ENCODE results near the gene CFL1.

The CFL1 gene

DNA sequence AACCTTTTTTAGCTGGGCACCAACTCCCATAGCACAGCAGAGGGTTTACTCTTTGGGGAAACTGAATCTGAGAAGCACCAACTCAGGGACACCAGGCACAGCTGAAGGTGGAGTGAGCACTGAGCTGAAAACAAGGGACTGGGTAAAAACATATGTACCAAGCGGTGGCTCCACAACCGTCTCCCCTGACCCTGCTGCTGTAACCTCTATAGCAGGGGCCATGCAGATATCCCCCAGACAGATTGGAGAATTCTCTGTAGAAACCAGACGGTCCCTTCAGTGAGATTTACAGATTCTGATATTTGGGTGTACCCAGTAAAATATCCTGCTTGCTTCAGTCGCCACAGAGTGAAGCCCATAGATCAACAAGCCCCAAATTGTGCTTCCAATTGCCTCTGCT, 28.5 kb downstream of the CFL1 start:
- DNase-seq: no peak

DNA sequence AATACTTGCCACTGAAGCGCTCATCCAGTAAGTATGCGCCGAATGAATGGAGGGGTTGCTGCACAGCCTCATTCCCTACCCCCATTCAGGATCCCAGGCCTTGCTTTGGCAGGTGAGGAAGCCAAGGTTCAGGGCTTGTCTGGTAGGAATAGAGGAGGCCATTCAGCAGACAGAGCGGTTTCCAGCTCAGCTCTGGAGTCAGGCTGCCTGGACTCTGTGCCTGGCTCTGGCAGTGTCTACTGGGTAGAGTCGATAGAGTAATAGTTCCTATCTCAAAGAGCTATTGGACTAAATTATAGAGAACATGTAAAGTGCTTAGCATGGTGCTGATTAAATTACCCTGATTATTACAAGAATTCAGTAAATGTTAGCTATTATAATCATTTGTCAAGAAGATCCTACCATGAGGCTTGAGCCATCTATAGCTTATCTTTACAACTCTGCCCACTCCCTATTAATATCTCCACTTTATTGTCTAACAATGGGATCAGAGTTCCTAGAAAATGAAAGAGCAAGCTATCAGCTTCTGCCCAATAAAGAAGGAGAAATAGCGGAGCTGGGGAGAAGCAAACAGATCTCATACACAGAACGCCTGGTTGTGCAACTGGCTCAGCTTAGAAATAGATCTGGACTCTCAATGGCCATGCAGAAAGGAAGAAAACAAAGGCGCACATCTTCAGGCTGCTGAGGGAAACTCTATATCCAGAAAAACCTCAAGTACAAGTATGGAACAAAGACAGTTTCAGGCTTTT, 30.8 kb downstream of the CFL1 start:
- DNase-seq: no peak

DNA sequence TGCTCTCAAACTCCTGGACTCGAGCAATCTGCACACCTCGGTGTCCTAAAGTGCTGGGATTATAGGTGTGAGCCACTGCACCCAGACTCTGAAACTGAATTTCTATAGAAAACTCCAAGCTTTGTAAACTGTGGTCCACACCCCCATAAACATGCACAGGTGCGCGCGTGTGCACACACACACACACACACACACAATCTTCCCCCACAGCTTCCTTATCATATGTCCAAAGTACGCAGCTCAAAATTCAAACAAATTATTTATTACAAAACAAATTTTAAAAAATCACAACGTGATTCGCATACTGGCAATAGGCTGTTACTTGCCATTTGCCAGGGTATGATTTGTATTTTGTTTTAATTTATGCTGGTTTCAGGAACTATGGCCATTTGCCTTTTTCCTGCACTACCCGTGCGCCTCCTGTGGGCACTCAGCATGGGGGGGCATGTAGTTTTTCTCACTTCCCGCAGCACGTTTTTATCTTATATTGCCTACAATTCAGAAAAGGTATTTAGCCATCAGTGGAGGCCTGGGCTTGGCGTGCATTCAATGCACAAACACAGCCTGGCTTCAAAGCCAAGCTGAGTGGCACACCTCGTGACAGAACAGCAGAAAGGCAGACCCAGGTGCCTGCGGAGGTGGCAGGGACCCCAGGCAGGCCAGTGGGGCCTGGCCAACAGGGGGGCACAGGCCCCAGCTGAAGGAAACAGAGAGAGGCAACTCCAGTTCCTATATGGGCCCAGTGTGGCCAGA, 35.0 kb downstream of the CFL1 start:
- no peak for DNase-seq

DNA sequence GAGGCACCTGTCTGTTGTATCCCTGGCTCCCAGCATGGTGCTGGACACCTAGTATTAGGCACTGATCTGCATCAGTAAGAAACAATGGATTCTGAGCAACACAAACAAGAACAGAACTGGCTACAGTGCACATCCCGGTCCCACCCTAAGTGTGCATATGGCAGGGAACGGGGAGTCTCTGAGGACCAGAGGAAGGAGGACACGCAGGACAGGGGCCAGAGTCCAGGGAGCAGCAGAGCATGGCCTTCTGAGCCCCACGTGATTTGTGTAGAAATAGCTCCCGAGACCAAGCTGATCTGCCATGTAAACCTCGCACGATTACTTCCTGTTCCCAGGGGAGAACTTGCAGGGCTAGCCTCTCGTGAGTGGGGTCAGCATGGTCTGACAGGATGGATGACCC, 36.9 kb downstream of the CFL1 start:
- DNase-seq: no peak

DNA sequence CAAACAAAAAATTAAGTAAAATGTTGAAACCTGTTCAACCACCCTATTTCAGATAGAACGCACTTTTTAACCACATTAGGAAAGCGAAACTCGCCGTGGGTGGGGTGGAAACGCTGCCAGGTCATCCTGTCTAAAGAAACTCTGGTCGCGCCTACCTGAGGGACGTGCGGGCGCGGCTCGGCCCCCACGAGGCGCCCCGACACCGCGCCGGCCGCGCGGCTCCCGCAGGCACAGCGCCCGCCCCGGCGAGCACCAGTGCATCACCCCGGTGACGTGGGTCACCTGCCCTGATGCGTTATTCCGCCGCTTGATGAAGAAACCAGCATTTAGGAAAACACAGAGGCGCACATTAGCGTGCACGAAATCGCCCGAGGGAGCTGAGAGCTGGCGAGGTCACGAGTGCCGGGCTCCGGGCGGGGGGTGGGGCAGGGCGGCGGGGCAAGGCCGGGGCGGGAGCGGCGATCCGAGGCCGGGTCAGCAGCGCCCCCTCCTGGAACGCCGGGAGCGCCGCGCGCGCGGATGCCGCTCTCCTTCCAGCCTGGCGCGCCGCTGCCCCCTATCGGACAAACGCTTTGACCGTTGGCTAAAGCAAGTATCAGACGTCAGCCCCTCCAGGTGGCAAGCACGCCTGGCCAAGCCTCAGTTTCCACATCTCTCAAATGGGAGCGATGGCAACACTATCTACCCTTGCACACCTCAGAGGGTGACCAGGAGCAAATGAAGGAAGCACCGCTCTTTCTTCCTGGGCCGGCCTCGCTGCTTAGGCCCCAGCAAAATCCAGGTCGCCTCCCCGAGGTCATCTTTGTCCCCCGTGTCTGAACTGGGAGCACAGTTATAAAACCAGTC, 39.9 kb downstream of the CFL1 start:
- DNase-seq: peak; percentile 99

DNA sequence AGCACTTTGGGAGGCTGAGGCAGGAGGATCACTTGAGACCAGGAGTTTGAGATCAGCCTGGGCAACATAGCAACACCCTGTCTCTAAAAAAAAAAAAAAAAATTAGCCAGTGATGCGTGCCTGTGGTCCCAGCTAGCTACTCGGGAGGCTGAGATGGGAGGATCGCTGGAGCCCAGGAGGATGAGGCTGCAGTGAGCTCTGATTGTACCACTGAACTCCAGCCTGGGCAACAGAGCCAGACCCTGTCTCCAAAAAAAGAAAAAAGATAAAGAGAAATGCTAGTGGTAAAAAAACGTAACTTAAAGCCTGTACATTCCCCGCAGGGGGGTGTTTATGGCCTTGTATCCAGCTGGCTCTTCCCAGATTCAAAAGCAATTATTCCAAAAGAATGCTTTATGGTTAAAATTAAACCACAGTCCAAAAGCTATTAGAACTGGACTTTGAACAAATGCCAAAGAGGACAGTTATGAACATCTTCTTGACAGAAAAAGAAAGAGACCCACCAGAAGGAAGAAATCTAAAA, 40.6 kb downstream of the CFL1 start:
- DNase-seq: no peak

DNA sequence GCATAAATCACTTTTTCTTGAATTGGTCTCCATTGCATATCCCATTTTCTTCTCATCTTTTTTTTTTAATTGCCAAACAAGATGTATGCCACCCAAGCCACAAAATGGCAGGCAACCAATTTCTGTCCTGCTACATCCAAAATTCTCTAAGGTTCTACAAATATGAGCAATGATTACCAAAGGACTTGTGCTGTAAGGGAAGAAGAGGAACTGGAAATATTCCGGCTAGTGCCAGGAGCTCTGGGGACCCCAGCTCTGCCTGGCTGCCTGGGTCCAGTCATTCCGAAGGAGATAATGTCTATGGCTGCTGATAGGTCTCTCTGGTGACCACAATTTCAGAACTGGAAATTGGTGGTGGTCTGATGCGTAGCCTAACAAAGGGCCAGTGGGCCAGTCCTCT, 41.3 kb downstream of the CFL1 start:
- no peak for DNase-seq

DNA sequence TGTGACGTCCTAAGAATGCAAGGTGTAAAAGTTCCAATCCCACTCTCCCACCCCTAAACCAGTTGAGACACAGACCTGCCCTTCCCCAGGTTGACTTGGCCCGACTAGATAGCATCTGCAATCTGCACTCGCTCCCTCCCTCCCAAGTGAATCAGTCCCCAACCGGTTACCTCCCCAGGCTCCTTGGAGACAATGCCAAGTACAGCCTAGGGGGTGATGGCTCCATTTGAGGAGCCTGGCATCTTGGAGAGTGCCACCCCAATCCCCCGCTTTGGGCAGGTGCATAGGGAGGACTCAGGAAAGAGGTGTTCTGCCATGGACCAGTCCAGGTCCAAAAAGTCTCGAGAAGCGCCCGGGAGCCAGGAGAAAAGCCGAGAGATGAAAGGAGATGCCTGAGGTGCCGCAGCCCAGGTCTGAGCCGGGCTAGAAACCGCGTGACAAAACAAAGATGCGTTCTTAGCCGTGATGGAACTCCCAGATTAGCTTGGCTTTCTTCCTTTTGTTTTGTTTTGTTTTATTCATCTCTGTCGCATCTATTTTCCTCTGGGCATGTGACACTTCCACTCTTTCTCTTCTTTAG, 42.9 kb downstream of the CFL1 start:
- DNase-seq: no peak

DNA sequence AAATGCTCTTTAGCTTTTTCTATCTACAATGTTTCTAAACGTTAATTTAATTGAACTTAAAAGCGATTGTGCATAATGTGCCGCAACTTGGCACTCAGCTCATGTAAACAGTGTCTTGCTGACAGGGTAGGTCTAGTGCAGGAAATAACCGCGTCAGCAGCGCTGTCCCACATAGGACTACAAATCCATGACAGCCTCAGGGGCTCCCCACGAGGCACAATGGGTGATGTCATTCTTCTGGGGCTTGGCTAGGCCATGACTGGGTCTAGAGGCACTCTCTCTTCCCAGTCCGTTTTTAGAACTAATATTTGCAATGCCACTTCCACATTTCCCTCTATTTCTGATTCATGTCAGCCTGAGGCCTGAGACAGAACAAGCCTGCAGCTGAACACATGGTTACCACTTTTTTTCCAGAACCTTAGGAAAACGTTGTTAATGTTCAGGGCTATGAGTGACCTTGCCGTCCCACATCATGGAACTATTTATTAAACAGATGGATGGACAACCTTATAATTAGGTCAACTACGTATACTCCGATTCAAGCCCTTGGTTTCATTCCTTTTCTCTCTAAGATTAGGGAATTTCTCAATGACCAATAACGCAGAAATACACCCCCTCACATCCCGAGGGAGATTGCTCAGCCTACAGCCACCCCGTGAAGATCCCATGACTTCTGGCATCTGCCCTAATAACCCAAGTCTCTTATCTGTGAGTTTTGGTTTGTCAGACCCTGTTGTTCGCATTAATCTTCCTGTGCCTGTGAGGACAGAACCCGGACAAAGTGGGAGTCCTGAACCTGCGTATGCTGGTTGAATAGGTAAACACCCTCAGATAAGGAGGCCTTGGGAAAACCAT, 43.6 kb downstream of the CFL1 start:
- DNase-seq: no peak

DNA sequence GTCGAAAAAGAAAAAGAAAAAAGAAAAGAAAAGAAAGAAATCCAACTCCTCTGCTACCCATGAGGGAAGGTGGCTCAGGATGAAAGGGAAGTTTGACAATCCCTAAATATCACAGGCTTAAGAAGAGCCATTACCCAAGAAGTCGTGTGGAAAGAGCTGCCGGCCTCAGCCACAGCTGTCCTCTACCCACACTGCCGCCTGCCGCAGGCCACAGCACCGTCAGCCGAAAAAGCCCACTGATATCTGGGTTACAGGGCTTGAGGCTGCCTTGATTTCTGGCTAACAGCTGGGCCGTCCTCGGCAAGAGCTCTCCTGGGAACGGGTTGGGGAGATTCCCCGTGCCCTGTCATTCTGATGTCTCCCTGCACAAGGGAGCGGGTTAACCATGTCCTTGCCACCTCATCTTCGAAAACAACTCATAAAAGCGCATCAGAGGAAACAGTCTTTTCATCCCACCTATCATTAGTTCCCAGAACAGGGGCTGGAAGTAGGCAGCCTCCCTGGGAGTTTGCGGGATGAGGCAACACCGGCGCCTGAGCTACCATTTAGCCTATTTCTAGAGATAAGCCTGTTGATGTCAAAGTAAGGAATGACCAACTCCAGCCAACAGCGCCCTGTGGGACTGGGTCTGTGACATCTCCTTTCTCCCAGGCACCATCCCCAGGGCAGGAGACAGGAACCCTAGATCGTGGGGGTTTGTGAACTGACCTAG, 46.1 kb downstream of the CFL1 start:
- no peak for DNase-seq

DNA sequence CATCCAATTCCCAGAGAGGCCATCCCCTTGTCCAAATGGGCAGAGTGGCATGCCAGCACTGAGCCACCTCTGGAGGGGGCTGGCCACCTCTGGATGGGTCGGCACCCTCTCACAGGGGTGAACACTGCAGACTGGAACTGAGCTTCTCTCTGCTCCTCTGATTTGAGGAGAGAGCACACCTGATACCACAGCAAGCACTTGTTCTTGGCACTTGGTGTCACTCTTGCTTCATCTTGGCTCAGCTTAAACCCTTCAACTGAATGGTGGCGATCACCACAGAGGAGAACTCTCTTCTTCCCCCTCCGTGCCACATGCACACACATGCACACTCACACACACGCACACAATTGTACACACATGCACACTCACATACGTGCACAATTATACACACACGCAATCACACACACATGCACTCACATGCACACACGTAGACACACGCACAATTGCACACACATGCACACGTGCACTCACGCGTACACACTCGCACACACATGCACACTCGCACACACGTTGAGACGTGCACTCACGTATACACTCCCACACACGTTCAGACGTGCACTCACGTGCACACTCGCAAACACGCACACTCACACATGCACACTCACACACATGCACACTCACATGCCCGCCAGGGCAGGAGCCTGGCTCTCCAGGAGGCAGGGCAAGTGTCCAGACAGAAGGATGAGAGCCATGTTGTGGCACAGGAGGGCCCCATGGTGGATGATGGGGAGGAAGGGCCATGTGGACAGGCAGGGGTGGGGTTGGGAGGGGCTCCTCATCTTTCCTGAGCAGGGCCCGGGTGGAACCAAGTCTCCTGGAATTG, 47.7 kb downstream of the CFL1 start:
- DNase-seq: no peak

DNA sequence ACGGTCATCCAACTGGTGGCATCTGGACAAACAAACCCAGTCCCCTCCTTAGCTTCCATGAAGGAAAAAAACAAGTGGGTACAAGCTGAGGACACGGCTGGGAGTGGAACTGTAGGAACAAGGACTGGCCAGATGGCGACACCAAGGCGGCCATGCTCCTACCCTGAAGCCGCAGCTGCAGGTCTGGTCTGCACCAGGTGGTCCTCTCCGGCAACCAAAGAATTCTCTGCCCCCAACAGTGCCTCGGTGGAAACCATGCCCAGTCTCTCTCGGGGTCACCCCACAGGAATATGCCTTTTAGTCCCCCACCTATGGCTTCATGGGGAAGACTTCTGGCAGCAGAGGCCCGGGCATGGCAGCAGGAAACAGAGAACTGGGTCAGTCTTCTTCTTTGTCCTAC, 48.5 kb downstream of the CFL1 start:
- no peak for DNase-seq

DNA sequence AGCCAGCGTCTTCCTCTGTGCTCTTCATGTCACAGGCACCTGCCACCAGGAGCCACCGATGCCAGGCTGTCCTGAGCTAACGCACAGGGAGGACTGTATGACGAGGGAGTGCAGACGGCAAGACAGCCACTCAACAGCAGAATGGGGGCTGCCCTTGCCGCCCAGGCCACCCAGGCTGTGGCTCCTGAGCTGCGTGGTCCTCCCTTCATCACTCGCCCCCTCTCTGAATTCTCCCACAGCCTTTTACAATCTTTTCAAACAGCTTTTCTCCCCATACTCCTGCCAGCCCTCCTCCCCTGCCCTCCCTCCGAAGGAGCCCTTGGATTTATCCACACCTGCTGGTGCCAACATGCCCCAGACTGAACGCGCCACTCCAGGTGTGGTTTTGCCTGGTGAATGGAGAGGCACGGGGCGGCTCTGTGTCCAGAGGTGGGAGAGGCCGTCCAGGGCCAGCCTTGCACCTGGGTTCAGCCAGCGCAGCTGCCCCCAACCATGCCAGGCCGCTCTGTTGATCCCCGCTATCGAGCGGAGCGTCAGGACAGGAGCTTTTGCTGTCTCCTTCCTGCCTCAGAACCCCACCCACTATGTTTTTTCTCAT, 49.1 kb downstream of the CFL1 start:
- no peak for DNase-seq

DNA sequence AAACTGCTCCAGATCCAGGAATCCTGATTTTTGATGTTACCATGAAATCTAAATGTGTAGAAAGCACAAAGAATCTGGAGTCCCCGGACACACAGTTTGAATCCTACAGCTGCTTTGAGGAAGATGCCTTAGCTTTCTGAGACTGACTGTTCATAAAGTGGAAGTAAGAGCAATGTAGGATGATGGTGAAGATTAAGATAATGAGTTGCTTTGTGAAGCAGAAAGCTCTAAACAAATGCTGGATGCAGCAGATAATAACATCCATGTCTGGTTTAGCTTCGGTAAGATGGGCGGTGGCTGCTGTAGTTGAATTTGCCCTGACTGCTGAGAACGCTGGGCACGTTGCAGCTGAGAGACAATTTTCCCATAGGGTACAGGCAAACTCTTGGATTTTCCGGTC, 51.0 kb downstream of the CFL1 start:
- no peak for DNase-seq
